GM10266 (cell line): ENCODE measurements around the gene FDX1.

Source experiments
- DNase-seq: peaks from one replicate; pipeline ENCODE4 v3.0.0; 2012; ENCODE audit errors: extremely low spot score
- TF ChIP-seq, protein P1 (sequence below): IDR thresholded peaks from 2 replicates; pipeline ENCODE4 v1.5.1; 2012; ENCODE audit warnings: mild to moderate bottlenecking, low read depth; ENCODE audit not compliant: control insufficient read depth, insufficient read depth; ENCODE audit errors: missing control alignments

The FDX1 gene

DNA sequence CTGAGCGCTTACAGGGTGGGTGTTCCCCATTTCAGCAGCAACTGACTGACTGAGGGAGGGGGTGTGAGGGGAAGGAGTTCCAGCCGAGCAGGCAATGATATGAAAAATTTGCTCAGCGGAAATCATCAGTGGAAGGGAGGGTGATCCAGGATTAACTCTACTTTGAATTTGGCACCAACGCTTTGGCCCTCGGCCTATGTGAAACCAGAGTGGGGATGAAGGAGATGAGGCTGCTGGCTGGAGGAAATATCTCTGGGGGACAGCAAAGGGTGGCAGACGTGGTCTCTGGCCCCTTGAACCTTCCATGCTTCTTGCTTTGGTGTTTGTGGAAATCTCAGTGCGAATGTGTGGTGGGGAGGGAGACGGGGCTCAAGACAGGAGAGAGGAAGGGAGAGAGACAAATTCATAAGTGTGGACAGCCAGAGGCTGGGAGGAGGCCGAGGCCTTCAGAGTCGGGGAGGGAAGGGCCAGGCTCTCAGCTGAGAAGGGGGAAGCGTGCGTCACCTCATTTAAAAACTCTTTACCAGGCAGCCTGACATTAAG, 83.6 kb downstream of the FDX1 start:
- no peak for DNase-seq
- TF ChIP-seq, protein P1, sequence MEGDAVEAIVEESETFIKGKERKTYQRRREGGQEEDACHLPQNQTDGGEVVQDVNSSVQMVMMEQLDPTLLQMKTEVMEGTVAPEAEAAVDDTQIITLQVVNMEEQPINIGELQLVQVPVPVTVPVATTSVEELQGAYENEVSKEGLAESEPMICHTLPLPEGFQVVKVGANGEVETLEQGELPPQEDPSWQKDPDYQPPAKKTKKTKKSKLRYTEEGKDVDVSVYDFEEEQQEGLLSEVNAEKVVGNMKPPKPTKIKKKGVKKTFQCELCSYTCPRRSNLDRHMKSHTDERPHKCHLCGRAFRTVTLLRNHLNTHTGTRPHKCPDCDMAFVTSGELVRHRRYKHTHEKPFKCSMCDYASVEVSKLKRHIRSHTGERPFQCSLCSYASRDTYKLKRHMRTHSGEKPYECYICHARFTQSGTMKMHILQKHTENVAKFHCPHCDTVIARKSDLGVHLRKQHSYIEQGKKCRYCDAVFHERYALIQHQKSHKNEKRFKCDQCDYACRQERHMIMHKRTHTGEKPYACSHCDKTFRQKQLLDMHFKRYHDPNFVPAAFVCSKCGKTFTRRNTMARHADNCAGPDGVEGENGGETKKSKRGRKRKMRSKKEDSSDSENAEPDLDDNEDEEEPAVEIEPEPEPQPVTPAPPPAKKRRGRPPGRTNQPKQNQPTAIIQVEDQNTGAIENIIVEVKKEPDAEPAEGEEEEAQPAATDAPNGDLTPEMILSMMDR, result no peak

DNA sequence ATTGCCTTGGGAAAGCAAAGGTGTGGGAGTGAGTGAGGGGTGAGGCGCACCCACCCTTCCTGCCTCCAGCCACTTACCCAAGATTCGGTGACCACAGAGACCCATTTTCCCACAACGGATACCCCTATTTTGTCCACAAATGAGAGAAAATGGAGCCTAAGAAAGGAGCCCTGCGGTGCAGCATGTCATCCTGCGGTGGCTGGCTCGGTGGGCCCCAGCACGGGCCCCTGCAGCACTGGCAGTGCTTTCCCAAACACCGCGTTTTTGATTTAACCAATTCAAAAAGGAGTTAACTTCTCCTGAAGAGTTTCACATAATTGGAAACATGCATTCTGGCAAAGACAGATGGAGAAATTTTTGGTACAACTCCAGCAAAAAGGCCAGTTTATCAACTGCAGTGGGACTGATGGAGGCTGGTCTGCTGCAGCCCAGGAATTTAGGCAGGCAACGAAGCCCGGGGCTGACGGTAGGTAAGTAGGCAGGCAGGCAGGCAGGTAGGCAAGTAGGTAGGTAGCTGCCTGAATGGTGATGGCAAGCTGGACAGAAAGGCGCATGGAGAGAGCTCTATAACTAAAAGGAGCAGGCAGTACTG, 84.2 kb downstream of the FDX1 start:
- TF ChIP-seq, protein P1, result no peak
- DNase-seq, result no peak
